ENCODE results near the gene LKAAEAR1. TPM values are rescaled to one million over a fixed set of nuclear protein-coding genes. Genes with fewer than 3 reads are reported as not detected.

The LKAAEAR1 gene
- total and polyA plus RNA-seq, 2 donors from 2014 or later = 0.31 TPM; not detected in 1

GRCh38 chr20:64080013-64080812, 4.0 kb downstream of the LKAAEAR1 start, which contains the start of gene OPRL1:
Gene OPRL1, plus strand, starts transcription at chr20:64080082. Its CDS starts 12,639 bp downstream, at chr20:64092721.
- no peak for TF ChIP-seq CTCF (IDR thresholded peaks at IDR 0.05; ENCODE audit: borderline replicate concordance, extremely low read depth, insufficient read depth)
- Histone ChIP-seq H3K27me3 (ENCODE audit: control insufficient read depth, insufficient read depth, low read length) (peaks cover 3% of the 10 kb centered on the region), H3K9ac (ENCODE audit: low read length in 3 of 3) (peak within 1 kb of the TSS in 2 of 3 donors; percentile 55), H3K36me3 (ENCODE audit: control insufficient read depth in 2 of 3, insufficient read depth in 3 of 3, low read length in 3 of 3) (no peaks in the 10 kb centered on the region), H3K4me3 (ENCODE audit: low read length in 3 of 3) (peak within 1 kb of the TSS; percentile 21 to 59 (median 28)), H3K9me3 (ENCODE audit: control insufficient read depth in 2 of 3, insufficient read depth in 1 of 3, low read length in 3 of 3) (no peaks in the 10 kb centered on the region), H3K27ac (ENCODE audit: low read depth in 2 of 2, low read length in 2 of 2) (peak within 1 kb of the TSS; percentile 32 to 65), H3K4me1 (ENCODE audit: control insufficient read depth in 2 of 3, insufficient read depth in 2 of 3, low read depth in 1 of 3, low read length in 3 of 3) (peaks cover 0 to 23% (median 3%) of the 10 kb centered on the region in 3 donors)
- FAIRE-seq (no peak), DNase-seq (peak in 1 of 5 donors; percentile 74)
- intact Hi-C loops (cut with DNase I) = no loop called here

- Histone ChIP-seq H3K36me3 (ENCODE audit: control insufficient read depth in 2 of 3, insufficient read depth in 3 of 3, low read length in 3 of 3) (no peaks in the 10 kb centered on the region), H3K4me3 (ENCODE audit: low read length in 3 of 3) (peak within 1 kb of the TSS; percentile 21 to 59 (median 28)), H3K9ac (ENCODE audit: low read length in 3 of 3) (peak within 1 kb of the TSS in 2 of 3 donors; percentile 55), H3K27ac (ENCODE audit: low read depth in 2 of 2, low read length in 2 of 2) (peak within 1 kb of the TSS; percentile 32 to 65), H3K27me3 (ENCODE audit: control insufficient read depth, insufficient read depth, low read length) (peaks cover 2% of the 10 kb centered on the region), H3K9me3 (ENCODE audit: control insufficient read depth in 2 of 3, insufficient read depth in 1 of 3, low read length in 3 of 3) (no peaks in the 10 kb centered on the region), H3K4me1 (ENCODE audit: control insufficient read depth in 2 of 3, insufficient read depth in 2 of 3, low read depth in 1 of 3, low read length in 3 of 3) (peaks cover 0 to 23% (median 3%) of the 10 kb centered on the region in 3 donors)
- peak; percentile 67 to 89 (median 84) for DNase-seq
- FAIRE-seq = no peak
- no peak for TF ChIP-seq CTCF (IDR thresholded peaks at IDR 0.05; ENCODE audit: borderline replicate concordance, extremely low read depth, insufficient read depth)
- intact Hi-C loops (cut with DNase I) = no loop called here
Measured at GRCh38 chr20:64079273-64080012, 4.8 kb downstream of the LKAAEAR1 start, which contains the start of gene RGS19. Gene RGS19, minus strand, starts transcription at chr20:64079518. Its CDS starts 2,632 bp downstream, at chr20:64076886.

DNA sequence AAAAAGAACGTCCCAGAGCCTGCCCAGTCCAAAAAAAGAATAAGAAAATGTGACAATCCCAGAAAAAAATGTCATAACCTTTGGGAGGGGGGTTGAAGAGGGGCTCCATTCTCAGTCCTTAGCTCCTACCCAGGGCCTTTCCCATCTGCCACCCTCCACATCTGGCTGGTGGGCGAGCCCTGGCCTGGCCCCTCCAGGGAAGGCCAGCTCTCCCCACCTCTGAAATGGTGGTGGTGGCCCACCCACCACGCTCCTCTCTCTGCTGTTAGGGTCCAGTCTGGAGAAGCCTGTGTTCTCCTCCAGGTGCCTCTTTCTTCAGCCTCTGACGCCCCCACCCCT, 5.3 kb downstream of the LKAAEAR1 start:
- H3K27ac ChIP-seq (ENCODE audit: low read depth in 2 of 2, low read length in 2 of 2) = peak overlapping the region in 1 of 2 donors; percentile 65
- peak overlapping the region in 2 of 3 donors; percentile 55 for H3K9ac ChIP-seq (ENCODE audit: low read length in 3 of 3)
- intact Hi-C loops (cut with DNase I) = no loop called here
- peaks cover 0 to 22% (median 3%) of the 10 kb centered on the region in 3 donors for H3K4me1 ChIP-seq (ENCODE audit: control insufficient read depth in 2 of 3, insufficient read depth in 2 of 3, low read depth in 1 of 3, low read length in 3 of 3)
- H3K27me3 ChIP-seq (ENCODE audit: control insufficient read depth, insufficient read depth, low read length) = no peaks in the 10 kb centered on the region
- H3K36me3 ChIP-seq (ENCODE audit: control insufficient read depth in 2 of 3, insufficient read depth in 3 of 3, low read length in 3 of 3) = no peaks in the 10 kb centered on the region
- no peaks in the 10 kb centered on the region for H3K9me3 ChIP-seq (ENCODE audit: control insufficient read depth in 2 of 3, insufficient read depth in 1 of 3, low read length in 3 of 3)
- H3K4me3 ChIP-seq (ENCODE audit: low read length in 3 of 3) = peak overlapping the region in 2 of 3 donors; percentile 28 to 59
- DNase-seq = no peak
- no peak for TF ChIP-seq CTCF (IDR thresholded peaks at IDR 0.05; ENCODE audit: borderline replicate concordance, extremely low read depth, insufficient read depth)
- FAIRE-seq = no peak
